HFFc6 (cell line): ENCODE data around the gene RITA1. TPM values are rescaled to one million over a fixed set of nuclear protein-coding genes. Genes with fewer than 3 reads are reported as not detected.

Experiments
- DNase-seq: peaks from one replicate; pipeline ENCODE4 v3.0.0-alpha.2; 2018
- H3K27ac Mint-ChIP-seq: 2 replicates; pipeline ENCODE4 v1.8.0; 2020; ENCODE audit warnings: mild to moderate bottlenecking, mixed read lengths
- H3K27me3 Mint-ChIP-seq: 2 replicates; pipeline ENCODE4 v1.8.0; 2021; ENCODE audit warnings: mild to moderate bottlenecking, moderate library complexity, mixed read lengths; ENCODE audit not compliant: insufficient read depth
- H3K36me3 Mint-ChIP-seq: 2 replicates; pipeline ENCODE4 v1.8.0; 2021; ENCODE audit warnings: low read depth, mixed read lengths
- H3K4me1 Mint-ChIP-seq: 2 replicates; pipeline ENCODE4 v1.8.0; 2020; ENCODE audit warnings: low read depth, mixed read lengths
- H3K4me3 Mint-ChIP-seq: 2 replicates; pipeline ENCODE4 v1.8.0; 2020; ENCODE audit warnings: mild to moderate bottlenecking, moderate library complexity, mixed read lengths
- H3K9me3 Mint-ChIP-seq: 2 replicates; pipeline ENCODE4 v1.8.0; 2020; ENCODE audit warnings: mild to moderate bottlenecking, mixed read lengths
- CTCF ChIP-seq: fragments of 200-600 bp; sonication (generic); IDR thresholded peaks from 2 replicates; pipeline ENCODE4 v1.5.0; 2021; ENCODE audit warnings: antibody characterized with exemption, mild to moderate bottlenecking
- total RNA-seq, 6 experiments: library from RNA; stranded (reverse); fragmentation: NEBNext Ultra II Directional; extraction: Animal tissue kit (Norgen Biotek cat#: 25700); gene quantifications; 2 replicates in 1 of 6; 3 replicates in 5 of 6; pipeline ENCODE4 v1.2.3, GENCODE V29; 2021

Gene RITA1
- total RNA-seq, 6 experiments from 2014 or later = 18.0 to 20.9 (median 18.7) TPM

DNA sequence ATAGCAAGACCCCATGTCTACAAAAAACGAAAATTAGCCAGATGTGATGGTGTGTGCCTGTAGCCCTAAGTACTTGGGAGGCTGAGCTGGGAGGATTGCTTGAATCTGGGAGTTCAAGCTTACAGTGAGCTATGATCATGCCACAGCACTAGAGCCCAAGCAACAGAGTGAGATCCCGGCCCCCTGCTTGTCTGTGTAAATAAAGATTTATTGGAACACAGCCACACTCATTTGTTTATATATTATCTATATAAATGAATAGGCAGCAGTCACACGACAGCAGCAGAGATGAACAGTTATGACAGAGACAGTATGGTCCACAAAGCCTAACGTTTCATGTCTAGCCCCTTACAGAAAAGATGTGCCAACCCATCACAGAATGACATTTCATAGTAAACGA is 15.1 kb upstream of the RITA1 start:
- Mint-ChIP-seq H3K27ac (no peak overlapping the region), H3K4me1 (no peaks in the 10 kb centered on the region), H3K9me3 (no peaks in the 10 kb centered on the region), H3K36me3 (peaks cover 27% of the 10 kb centered on the region), H3K27me3 (no peaks in the 10 kb centered on the region), H3K4me3 (no peak overlapping the region)
- DNase-seq = no peak
- TF ChIP-seq CTCF = no peak

GRCh38 chr12:113170926-113171325 is 14.6 kb upstream of the RITA1 start:
- H3K36me3 Mint-ChIP-seq = peaks cover 25% of the 10 kb centered on the region
- no peak for TF ChIP-seq CTCF
- H3K27ac Mint-ChIP-seq = no peak overlapping the region
- no peaks in the 10 kb centered on the region for H3K4me1 Mint-ChIP-seq
- DNase-seq = no peak
- H3K27me3 Mint-ChIP-seq = no peaks in the 10 kb centered on the region
- H3K9me3 Mint-ChIP-seq = no peaks in the 10 kb centered on the region
- no peak overlapping the region for H3K4me3 Mint-ChIP-seq

DNA sequence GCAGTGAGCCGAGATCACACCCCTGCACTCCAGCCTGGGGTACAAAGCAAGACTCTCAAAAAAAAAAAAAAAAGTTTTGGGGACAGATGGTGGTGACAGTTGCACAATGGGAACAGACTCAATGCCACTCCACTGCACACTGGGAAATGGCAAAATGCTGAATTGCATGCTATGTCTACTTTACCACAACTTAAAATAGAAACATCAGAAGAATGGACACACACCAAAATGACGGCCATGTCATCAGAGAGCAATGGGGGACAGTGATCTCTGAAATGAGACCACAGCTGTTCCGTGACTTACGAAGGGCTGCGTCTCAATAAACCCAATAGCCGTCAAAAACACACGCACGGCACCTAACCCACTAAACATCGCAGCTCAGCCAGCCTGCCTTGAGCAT is 14.0 kb upstream of the RITA1 start:
- Mint-ChIP-seq H3K4me1 (no peaks in the 10 kb centered on the region), H3K4me3 (no peak overlapping the region), H3K36me3 (peaks cover 25% of the 10 kb centered on the region), H3K27me3 (no peaks in the 10 kb centered on the region), H3K9me3 (no peaks in the 10 kb centered on the region), H3K27ac (no peak overlapping the region)
- TF ChIP-seq CTCF = no peak
- no peak for DNase-seq

GRCh38 chr12:113172185-113172584 is 13.3 kb upstream of the RITA1 start:
- H3K4me1 Mint-ChIP-seq = no peaks in the 10 kb centered on the region
- no peak for DNase-seq
- no peak for TF ChIP-seq CTCF
- peaks cover 2% of the 10 kb centered on the region; the same call in 1 of the 2 replicates for H3K9me3 Mint-ChIP-seq
- H3K36me3 Mint-ChIP-seq = peaks cover 31% of the 10 kb centered on the region
- no peak overlapping the region for H3K4me3 Mint-ChIP-seq
- no peak overlapping the region for H3K27ac Mint-ChIP-seq
- H3K27me3 Mint-ChIP-seq = no peaks in the 10 kb centered on the region

- H3K4me3 Mint-ChIP-seq = no peak overlapping the region
- no peak overlapping the region for H3K27ac Mint-ChIP-seq
- H3K9me3 Mint-ChIP-seq = peaks cover 6% of the 10 kb centered on the region; the same call in 1 of the 2 replicates
- DNase-seq = no peak
- no peaks in the 10 kb centered on the region for H3K4me1 Mint-ChIP-seq
- no peaks in the 10 kb centered on the region for H3K27me3 Mint-ChIP-seq
- H3K36me3 Mint-ChIP-seq = peaks cover 41% of the 10 kb centered on the region
- no peak for TF ChIP-seq CTCF
Measured at GRCh38 chr12:113173081-113173698, 12.3 kb upstream of the RITA1 start.
